Umbilical cord (tissue), 2 donors: ENCODE data around the gene OGFR. TPM values are rescaled to one million over a fixed set of nuclear protein-coding genes. Genes with fewer than 3 reads are reported as not detected.

ENCODE experiments used
- DNase-seq: peaks from one replicate; pipeline ENCODE4 v3.0.0-alpha.2; 2015; ENCODE audit warnings: low spot score
- total RNA-seq: library from RNA; depleted of rRNA; stranded (reverse); fragments of >200 nt; gene quantifications from one replicate; pipeline ENCODE4 v1.2.3, GENCODE V29; 2014; ENCODE audit warnings: low replicate concordance; ENCODE audit not compliant: insufficient read depth

Gene OGFR
- total RNA-seq, 1 donor from 2014 or later, result 13.7 TPM

DNA sequence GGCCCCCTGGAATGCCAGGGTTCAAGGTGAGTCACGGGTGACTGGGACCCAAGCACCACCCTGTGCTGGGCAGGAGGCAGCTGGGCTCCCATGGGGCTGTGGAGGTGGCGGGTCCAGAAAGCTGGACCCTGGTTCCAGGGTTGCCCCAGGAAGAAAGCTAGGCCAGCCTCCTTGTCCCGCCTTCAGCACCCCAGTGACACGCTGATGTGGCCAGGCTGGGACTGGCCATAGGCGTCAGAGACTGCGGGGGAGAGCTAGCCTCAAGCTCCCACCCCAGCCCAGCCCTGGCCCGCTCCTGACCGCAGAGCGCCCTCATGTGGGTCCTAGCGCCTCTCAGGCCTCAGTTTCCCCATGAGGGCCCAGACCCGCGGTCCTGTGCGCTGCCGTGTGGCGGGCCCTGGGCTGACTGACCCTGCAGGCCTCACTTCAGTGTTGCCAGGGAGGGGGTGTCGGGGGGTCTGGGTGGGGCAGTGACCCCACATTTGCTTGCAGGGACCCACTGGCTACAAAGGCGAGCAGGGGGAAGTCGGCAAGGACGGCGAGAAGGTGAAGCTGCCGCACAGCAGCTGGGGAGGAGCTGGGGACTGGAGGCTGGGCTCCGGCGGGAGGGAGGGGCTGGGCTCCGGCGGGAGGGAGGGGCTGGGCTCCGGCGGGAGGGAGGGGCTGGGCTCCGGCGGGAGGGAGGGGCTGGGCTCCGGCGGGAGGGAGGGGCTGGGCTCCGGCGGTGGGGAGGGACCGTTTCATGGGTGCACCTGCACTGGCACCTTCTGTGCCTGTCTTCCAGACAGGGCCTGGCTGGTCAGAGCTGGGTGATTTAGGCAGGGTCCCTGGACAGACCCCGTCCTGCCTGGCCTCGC lies 20.1 kb downstream of the OGFR start:
- no peak for DNase-seq

DNA sequence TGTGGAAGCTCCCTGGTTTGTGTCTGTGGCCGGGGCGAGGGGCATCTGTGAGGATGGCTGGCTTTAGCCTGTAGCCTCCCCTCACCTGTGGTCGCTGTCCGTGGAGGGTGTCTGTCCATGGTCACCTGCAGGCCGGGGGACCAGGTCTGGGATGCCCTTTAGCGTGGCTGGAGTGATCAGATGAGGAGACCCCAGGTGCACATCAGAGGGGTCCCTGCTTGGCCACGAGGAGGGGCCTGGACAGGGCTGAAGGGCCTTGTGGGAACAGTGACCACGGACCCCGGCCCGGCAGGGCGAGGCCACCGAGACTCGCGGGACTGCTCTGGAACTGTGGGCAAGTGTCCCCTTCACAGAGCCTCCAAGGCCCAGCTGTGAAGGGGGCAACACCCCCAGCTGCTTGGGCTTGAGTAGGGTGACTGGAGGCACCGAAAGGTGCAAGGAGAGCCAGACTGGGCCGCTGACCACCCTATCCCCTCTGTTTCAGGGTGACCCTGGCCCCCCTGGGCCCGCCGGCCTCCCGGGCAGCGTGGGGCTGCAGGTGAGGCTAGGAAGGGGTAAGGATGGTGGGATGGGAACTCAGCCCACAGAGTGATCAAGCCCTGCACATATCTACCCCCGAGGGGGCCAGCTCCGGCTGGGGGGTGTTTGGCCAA lies 20.8 kb downstream of the OGFR start:
- no peak for DNase-seq

DNA sequence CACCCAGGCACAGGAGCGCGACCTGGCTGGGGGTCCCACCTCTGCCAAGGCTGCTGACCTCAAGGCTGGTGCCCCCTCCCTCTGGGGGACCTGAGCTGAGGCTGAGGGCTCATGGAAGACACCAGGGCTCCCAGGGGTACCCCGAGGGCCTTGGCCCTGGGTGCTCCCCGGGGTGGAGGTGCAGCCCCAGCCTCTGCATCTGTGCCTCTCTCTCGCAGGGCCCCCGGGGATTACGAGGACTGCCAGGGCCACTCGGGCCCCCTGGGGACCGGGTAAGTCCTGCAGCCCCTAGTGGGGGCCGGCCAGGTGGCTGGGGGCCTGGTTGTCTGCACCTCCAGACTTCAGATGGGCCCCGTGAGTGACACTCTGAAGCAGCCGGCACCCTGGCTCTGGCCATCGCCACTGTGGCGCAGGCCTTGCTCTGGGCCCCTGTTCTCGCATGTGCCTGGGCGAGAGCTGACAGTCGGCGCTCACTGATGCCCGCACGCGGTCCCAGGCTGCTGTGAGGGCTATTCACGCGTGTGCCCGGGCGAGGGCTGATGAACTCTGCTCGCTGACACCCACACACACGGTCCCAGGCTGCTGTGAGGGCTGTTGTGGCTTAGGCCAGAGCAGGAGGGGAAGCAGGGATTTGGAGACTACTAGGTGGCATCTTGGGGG lies 21.5 kb downstream of the OGFR start:
- no peak for DNase-seq

DNA sequence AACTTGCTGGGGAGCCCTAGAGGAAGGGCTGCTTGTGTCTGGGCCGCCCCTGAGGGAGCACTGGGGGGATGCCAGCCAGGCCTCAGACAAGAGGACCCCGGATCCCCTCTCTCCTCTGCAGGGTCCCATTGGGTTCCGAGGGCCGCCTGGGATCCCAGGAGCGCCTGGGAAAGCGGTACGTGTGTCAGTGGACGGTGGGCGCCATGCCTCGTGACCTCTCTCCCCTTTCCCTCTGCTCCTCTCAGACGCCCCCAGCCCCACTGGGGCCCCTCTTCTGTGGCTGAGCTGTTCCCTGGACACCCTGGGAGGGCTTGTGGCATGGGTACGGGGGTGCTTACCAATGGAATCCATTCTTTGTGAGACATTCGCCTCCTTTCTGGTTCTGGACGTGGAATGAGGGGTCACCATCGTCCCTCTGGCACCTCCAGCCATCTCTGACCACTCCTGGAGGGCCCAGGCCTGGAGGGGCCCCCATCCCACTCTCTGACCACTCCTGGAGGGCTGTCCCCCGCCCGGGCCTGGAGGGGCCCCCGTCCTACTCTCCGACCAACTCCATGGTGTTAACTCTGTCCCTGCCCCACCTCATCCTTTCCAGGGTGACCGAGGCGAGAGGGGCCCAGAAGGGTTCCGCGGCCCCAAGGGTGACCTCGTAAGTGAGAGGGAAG lies 22.1 kb downstream of the OGFR start:
- DNase-seq, result no peak

DNA sequence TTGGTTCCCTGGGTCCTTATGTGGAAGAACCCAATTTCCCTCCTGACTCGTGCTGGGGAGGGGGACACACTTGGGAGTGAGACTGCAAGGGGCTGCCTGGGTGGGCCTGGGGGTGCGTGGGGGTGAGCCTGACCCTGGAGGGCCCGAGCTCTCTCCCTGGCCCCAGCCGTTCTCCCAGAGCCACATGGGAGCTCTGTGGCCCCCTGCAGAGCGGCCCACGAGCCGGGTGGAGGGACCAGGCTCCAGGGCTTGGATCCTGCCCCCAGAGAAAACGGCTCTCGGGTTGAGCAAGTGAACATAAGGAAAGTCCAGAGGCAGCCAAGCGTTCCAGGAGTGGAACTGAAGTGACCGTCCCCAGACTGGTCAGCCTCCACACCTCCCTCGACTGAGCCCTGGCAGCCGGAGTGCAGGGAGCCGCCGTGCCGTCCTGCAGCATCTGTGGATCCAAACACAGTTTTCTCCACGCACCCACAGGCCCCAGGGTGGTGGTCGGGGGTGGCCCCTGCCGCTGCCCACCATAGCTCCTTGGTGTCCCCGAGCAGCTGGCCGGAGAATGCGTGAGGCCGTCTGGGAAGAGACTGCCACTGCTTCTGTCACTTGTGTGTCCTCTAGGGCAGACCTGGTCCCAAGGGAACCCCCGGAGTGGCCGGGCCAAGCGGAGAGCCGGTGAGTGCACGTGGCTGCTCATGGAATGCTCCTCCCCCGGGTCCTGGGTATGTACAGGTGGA lies 22.8 kb downstream of the OGFR start:
- DNase-seq, result no peak

DNA sequence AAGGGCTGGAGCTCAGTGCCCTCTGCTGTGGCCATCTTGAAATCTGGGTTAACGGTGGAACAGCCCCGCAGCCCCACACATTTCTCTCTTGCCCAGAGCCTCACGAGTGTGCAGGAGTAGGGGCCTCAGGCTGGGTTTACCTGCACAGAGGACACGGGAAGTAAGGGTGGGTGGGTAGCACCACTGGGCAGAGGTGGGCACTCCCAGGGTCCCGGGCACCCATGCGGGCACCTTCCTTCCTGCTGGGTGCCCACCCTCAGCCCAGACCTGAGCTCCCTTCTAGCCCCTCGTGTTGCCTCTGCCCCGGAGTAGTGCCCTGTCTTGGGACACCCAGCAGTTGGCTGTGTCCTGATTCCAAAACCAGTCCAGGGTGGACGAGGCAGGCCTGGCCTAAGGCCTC lies 23.4 kb downstream of the OGFR start:
- no peak for DNase-seq

DNA sequence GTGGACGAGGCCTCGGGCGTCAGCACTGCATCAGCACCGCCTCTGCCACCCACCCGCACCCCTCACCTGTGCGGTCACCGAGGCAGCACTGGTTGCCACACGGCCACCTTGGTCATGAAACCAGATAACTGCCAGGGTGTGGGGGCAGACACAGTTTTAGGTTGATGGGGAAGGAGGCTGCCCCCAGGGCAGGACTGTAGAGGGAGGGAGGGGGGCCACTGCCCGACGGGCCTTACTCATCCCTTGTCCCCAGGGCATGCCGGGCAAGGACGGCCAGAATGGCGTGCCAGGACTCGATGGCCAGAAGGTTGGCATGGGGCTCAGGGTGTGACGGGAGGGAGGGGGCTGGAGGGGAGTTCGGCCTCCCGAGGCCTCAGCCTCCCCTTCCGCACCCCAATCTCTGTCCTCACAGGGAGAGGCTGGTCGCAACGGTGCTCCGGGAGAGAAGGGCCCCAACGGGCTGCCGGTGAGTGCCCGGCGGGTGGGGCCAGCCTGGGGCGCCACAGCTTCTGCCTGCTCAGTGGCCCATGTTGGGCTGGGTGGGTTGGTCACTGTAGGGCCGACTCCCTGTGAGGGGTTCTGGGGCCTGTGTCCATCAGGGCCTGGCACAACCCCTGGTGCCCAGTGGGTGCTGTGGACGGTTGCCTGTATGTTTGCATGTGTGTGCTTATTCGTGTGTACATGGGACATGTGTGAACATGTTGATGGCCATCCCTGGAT lies 24.0 kb downstream of the OGFR start:
- no peak for DNase-seq

DNA sequence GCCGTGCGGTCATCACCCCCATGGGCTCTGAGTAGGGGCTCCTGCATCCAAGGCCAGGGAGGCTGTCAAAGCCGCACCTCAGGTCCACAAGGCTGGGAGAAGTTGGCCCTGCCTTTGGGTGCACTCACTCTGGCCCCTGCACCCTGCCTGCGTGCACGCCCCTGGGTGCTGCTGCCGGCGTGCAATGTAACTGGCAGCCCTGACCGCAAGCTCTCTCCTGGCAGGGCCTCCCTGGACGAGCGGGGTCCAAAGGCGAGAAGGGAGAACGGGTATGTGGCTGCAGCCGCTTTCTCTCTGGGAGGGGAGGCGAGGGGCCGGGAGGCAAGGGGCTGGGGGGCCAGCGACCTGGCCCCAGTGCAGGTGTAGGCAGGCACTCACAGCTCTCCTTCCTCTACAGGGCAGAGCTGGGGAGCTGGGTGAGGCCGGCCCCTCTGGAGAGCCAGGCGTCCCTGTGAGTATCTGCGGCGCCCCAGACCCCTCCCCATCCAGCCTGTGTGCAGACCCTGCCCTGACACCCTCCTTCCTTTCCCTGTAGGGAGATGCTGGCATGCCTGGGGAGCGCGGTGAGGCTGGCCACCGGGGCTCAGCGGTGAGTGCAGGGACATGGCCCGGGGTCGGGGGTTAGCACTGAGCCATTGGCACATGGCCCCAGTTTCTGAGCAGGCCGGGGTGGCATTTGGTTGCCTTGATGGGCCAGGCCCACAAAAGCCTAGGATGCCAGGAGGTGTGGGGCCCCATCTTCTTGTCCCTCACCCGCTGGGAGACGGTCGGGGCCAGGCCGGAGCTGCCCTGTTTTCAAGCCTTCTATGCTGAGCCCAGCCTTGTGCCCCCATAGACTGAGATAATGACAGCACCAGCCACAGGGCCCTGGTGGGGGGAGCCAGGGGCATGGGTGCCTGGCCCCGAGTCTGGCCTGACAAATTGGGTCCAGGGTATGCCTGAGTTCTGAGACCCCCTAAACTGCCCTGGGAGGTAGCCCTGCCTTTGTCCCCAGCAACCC lies 24.9 kb downstream of the OGFR start:
- no peak for DNase-seq

DNA sequence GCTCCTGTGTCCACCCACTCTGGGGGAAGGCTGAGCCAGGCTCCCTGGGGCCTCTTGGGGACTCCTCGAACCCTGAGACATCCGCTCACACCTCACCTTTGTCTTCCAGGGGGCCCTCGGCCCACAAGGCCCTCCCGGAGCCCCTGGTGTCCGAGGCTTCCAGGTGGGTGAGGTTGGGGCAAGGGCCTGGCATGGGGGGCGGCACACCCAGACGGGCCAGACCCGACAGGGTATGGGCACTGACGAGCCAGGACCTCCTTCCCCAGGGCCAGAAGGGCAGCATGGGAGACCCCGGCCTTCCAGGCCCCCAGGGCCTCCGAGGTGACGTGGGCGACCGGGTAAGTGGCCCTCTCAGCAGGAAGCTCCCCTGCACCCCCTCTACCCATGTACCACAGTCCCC lies 25.6 kb downstream of the OGFR start:
- no peak for DNase-seq

DNA sequence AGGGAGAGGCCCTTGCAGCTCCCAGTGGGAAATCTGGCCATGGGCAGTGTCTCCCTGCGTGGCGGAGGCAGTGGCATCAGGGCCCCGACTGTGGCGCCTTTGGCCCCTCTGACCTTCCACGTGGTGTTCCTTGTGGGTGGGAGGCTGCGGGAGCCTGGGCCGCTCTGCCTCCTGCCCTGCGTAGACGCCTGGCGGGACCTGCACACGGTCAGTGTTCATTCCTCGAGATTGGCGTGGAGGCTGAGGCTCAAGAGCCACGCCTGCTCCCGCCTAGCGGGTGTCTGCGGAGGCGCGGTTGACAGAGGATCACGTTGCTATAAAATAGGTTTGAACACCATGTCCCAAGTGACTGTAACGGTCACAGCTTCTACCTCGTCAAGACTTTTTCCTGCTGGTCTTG lies 26.2 kb downstream of the OGFR start:
- DNase-seq, result no peak

DNA sequence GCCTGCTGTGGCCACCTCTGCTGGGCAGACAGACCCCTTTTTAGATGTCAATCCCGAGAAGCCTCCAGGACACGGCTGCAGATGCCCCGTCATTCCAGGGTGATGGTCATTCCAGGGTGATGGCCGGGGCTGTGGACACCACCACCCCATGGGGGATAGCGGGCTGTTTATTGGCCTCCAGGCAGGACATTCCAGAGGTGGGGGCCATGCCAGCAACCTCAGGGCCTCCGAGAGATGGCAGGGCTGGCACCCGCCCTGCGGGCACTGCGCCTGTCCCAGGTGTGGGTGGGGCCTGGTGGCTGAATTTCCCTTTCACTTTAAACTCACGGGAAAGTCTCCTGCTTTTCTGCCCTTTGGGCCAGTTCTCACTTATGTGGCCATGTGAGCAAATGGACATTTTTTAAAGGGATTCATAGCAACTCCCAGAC lies 26.7 kb downstream of the OGFR start:
- DNase-seq, result no peak

DNA sequence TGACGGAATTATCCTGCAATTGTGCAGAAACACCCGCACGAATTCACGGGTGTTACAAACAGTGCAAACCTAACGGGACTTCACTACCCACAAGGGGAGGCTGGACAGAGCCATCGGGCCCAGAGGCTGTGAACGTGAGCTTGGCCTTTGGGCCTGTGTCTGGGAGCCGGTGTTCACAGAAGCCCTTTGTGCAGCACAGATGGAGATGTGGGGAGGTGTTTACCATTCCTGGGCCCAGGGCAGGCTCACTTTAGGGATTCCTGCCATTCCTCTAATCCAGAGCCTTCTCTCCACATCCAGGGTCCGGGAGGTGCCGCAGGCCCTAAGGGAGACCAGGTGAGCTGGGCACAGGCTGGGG lies 27.2 kb downstream of the OGFR start:
- DNase-seq, result no peak

DNA sequence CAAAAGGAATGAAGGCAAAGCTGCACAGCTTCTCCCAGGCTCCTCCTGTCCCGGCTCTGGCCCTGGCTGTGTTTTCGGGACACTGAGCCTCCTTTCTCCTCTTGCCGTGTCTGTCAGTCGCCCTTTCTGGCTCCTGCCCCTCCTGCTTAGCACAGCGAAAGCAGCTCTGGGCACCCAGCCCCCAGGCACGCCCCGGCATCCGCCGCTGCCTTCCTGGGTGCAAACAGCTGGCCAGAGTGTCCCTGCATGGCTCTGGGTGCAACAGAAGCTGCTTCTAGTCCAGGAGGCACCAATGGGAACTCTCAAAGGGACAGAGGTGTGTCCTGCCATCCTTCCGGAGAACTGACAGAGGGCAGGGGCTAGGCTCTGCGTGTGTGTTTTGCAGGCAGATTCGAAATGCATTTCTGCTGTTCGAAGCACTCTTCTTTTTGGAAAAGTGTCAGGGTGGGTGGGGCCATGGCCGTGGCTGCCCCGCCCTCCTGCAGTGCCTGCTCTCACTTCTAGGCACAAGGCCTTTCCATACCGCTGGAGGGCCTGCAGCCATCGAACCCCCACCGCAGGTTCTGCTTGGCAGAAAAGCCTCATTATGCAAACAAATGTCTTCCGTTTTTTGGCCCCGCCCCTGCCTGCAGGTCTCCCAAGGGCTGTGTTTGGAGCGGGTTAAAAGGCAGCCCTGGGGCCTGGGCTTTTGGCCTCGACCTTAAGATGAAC lies 27.7 kb downstream of the OGFR start:
- no peak for DNase-seq

DNA sequence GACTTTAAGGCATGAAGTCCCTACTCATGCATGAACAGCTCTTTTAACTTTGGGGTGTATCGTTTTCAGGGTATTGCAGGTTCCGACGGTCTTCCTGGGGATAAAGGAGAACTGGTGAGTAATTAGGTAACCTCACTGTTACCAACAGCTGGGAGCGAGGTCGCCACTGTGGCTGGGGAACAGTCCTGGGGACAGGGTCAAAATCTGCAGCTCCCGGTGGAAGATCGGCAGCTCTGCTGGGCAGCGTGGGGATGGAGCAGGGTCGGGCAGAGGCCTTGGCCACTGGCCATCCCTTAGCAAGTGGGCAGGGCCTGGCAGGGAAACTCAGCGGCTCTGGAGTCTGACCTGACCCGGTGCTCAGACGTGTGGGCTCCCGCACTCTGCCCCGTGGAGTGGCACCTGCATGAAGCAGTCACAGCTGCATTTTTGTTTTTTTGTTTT lies 28.3 kb downstream of the OGFR start:
- DNase-seq, result no peak

DNA sequence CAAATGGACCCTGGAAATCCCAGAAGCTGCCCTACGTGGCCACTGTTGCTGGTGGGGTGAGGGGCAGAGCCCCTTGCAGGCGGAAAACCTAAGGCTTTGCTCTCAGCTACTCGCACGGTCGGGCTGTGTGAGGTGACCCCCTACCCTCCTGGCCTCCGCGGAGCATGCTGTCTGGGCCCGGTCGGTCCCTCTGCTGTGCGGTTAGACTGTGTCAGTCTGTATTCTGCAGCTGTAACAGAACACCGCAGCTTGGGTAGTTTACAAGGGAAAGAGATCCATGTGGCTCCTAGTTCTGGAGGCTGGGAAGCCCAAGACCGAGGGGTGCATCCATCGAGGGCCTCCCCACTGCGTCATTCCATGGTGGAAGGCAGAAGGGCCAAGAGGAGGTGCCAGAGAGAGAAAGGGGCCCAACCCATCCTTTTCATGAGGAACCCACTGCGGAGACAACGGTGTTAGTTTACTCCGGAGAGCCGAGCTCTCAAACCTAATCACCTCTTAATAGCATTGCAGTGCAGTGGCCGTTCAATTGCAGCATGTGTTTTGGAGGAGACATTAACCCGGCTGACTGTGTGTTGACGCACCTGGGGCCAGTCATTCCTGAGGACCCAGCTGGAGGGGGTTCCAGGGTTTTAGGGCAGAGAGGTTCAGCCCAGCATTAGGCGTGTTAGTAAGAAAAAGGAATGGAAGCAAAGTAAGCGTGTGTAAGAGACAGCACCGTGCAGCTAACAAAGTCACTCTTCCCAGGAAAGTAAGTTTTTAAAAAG lies 30.5 kb downstream of the OGFR start:
- DNase-seq, result no peak

DNA sequence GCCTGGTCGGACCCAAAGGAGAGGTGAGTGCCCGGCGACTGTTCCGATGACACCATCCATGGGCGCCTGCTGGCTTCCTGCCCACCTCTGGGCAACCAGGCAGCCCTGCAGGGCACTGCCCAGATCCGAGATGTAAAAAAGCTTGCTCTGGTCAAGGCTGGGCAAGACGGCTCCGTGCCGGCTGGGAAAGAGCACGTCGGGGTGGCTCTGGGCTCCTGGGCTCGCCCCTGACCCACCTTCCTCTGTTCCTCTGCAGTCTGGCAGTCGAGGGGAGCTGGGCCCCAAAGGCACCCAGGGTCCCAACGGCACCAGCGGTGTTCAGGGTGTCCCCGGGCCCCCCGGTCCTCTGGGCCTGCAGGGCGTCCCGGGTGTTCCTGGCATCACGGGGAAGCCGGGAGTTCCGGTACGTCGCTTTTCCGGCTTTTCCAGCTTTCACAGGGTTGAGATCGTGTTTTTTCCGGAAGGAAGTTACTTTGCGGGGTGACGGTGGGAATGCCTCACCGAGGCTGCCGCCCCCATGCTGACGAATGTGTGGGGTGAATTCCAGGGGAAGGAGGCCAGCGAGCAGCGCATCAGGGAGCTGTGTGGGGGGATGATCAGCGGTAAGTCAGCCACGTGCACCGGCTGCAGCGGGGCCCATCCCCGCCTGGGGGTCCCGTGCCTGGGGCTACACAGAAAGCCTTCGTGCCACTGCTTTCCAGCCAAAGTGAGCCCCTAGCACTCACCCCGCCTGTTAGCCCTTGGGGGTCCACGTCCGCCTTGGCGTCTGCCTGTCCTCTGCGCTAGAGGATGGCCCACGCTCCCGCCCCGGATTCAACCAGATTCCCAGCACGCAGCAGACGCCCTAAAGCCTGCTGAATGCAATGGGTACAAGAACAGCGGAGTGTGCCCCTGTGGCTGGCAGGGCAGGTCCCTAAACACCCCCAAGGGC lies 31.6 kb downstream of the OGFR start:
- no peak for DNase-seq

DNA sequence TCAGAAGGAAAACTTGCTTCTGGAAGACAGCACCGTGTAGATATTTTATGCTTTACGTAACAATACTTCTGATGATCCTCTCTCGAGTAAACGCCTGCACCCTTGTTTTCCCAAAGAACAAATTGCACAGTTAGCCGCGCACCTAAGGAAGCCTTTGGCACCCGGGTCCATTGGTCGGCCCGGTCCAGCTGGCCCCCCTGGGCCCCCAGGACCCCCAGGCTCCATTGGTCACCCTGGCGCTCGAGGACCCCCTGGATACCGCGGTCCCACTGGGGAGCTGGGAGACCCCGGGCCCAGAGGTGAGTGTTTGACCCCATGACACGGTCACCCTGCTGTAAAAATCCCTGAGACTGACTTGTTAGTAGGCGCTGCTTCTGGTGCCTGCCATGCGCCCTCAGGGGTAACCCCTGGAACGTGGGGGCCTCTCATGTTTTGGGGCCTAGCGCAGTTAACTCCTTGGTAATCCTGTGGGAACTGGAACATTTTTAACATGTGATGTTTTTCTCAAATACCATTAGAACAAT lies 32.4 kb downstream of the OGFR start:
- no peak for DNase-seq
